ENCODE data around the gene COX4I1.

DNA sequence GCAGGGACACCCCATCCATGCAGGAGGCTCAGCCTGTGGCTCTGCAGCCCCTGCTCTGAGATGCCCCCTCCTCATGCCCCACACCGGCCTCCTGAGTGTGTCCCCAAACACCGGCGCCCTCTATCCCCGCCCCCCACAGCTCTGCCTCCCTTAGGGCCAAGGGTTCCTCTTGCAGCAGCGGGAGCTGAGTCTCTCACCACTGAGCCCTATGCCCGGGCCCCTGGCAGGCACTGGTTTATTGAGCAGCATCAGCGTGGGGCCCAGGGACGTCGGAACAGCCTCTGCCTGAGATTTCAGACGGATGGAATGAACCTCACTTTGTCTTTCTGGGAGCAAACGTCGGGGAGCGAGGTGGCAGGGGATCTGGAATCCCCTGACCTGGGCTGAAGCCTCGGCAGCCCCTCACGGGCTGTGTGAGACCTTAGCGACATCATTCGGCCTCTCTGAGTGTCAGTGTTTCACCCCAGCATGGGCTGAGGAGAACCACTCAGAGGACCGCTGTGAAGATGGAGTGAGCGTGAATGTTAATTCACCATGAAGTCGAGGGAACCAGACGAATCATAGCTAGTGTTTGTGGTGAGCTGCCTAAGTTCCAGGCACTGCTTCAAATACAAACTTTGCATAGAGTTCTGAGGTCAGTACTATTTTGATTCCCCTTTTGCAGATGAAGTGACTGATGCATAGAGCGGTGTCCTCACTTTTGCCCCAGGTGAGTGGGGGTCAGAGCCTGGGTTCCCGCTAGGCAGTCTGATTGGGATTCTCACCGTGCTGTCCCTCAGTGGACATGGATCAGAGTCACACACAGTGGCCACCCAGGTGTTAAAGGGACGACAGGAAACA is 43.3 kb upstream of the COX4I1 start:
- TF ChIP-seq, protein P1, sequence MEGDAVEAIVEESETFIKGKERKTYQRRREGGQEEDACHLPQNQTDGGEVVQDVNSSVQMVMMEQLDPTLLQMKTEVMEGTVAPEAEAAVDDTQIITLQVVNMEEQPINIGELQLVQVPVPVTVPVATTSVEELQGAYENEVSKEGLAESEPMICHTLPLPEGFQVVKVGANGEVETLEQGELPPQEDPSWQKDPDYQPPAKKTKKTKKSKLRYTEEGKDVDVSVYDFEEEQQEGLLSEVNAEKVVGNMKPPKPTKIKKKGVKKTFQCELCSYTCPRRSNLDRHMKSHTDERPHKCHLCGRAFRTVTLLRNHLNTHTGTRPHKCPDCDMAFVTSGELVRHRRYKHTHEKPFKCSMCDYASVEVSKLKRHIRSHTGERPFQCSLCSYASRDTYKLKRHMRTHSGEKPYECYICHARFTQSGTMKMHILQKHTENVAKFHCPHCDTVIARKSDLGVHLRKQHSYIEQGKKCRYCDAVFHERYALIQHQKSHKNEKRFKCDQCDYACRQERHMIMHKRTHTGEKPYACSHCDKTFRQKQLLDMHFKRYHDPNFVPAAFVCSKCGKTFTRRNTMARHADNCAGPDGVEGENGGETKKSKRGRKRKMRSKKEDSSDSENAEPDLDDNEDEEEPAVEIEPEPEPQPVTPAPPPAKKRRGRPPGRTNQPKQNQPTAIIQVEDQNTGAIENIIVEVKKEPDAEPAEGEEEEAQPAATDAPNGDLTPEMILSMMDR (IDR thresholded peaks at IDR 0.05): no peak
- no peak for TF ChIP-seq POLR2A (IDR thresholded peaks at IDR 0.05)
